HG03439 (cell line): ENCODE measurements around the gene CRYZL1.

Experiments used
- ATAC-seq: cut with Tn5 transposase; IDR thresholded peaks from one replicate; pipeline ENCODE4 v1.9.1; 2021; ENCODE audit warnings: mild to moderate bottlenecking, moderate library complexity; ENCODE audit not compliant: unreplicated experiment

CRYZL1 gene

DNA sequence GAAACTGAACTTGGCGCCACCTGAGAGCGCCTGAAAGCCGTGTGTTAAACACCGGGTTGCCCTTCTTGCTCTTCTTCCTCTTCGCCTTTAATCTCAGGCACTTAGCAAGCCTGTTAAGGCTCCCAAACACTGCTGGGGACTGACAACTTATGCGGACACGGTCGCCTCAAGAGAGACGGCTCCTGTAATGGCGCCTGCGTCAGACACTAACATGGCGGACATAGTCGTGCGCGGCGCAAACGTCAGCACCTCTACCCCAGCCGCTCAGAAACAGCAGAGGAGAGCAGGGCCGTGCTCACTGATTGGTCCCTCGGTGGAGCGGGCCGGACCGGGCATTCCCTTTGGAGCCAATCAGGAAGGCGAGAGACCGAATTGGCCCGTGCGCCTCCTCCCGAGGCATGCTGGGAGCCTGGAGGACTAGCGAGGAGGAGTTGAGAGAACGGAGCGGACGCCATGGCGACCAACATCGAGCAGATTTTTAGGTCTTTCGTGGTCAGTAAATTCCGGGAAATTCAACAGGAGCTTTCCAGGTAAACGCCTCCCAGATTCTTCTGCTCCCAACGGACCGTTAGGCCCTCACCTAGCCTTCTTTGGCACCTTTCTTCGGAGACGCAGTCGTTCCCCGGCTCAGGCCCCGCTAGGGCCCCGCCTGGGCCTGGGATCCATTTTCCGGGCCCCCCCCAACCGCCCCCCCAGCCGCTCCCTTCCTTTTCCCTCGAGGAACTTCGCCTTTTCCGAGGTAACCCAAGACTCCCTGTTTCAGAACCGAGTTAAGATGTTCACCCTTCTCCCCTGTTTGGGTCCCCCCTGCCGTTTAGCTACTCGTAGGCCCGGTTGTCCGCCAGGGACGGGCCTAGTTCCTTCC lies 98.7 kb downstream of the CRYZL1 start, which contains the start of gene SON:
Gene SON (plus strand): TSS at position 399 of the 865 bp plus-strand sequence. CDS start 55 bp downstream, at position 454.
- ATAC-seq, result peak; percentile 88

DNA sequence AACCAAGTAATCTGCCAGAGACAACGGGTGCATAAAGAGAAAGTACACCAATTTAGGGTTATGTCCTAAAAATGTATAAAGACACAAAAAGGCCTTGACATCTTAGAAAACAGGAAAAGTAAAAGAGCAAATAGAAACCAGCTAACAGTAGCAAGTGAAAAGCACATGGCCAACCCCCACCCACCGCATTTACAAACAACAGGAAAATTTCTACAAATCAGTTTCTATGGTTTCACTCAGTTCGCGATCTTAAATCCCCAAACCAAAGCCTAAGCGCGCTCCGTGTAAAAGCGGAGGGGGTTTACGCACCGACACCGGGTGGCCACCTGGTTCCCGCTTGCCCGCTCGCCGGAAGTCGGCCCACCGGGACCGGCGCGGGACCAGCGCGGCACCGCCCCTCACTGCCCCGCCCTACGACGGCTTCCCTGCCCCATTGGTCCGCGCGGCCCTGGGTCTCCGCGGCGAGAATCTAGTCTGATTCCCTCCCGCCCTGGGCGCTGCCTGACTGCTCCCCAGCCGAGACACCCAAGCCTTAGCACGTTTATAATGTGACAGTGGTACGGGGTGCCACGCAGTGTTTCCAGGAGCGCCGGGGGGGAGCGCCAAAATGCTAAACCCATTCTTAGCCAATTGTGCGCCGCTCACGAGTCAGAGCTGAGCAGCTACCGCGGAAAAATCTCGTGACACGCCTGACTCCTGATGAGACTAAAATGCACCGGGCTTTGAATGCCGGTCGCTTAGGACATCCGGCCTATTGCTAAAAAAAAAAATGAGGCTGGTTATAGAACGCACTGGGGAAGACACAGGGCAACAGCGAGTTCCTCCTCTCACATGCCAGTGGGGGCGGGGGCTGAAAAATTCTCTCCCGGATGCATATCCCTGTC lies 99.5 kb downstream of the CRYZL1 start, which contains the start of gene GART:
Gene GART (minus strand): TSS at position 362 of the 884 bp plus-strand sequence. CDS start 2,802 bp downstream, outside the sequence.
- ATAC-seq, result peak; percentile 51

DNA sequence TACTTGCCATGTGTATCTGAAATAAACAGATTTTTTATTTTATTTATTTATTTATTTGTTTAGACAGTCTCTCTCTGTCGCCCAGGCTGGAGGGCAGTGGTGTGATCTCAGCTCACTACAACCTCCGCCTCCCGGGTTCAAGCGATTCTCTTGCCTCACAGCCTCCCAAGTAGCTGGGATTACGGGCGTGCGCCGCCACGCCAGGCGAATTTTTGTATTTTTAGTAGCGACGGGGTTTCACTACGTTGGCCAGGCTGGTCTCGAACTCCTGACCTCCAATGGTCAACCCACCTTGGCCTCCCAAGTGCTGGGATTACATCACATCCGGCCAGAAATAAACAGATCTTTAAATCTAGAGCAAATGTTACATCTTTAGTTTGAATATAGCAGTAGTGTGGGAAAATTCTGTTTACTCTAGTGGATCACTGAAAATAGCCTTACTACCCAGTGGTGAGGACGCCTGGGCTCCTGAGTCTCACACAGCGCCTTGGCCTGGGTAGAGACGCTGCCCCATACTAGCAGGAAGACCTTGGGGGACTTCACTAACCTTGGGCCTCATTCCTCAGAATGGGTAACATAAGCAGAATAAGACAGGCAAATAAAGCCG lies 100.3 kb downstream of the CRYZL1 start:
- no peak for ATAC-seq

GRCh38 chr21:33540711-33541104 lies 100.8 kb downstream of the CRYZL1 start:
- ATAC-seq, result no peak

DNA sequence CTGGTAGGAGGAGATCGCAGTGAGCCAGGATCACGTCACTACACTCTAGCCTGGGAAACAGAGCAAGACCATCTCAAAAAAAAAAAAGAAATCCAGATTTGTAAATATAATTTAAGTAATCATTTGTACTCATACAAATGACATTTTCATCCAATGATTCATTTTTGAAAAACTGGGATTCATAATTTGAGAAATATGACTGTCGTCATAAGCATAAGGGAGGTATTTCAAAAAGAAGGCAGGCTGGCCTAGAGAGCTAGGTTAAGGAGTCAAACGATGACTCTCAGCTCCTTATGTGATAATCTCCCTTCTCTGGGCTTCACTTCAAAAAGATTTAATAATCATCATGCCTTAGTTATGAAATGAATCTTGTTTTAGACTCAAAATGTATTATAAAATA lies 101.9 kb downstream of the CRYZL1 start:
- ATAC-seq, result no peak
